HepG2 (cell line): ENCODE results near the gene MTPN. TPM values are rescaled to one million over a fixed set of nuclear protein-coding genes. Genes with fewer than 3 reads are reported as not detected.

Experiments used
- ATAC-seq: fragments of 200-7000 bp; cut with Tn5 transposase; 3 replicates; pipeline ENCODE4 v1.9.1; 2020; ENCODE audit warnings: mild to moderate bottlenecking, moderate library complexity
- BruUV-seq: library from RNA; stranded (reverse); fragments of 400-500 nt; replicated peaks from 2 replicates; lab custom pipeline; 2021; lab: Mats Ljungman, UMichigan
- CTCF ChIA-PET: fragments of 300-600 bp; formaldehyde crosslinking; extraction: SDS; loops from one replicate; lab custom pipeline; 2021; ENCODE audit warnings: low total read pairs, inconsistent platforms, low intra/inter-chr PET ratio; lab: Yijun Ruan, JAX
- POLR2A ChIA-PET: fragments of 350-600 bp; sonication (Branson Sonifier 250); formaldehyde crosslinking; loops from one replicate; lab custom pipeline; 2020; ENCODE audit warnings: antibody characterized with exemption, inconsistent platforms; lab: Yijun Ruan, JAX
- DNase-seq: peaks from one replicate; pipeline ENCODE4 v3.0.0-alpha.2; 2015; ENCODE audit warnings: low spot score
- FAIRE-seq: peaks from 3 replicates; lab custom pipeline; 2011; peaks lifted over from hg19 to GRCh38; lab: Jason Lieb, UNC
- H2AFZ ChIP-seq: one replicate; pipeline ENCODE4 v1.6.1; 2011; ENCODE audit warnings: low read length, inconsistent platforms
- H3K27ac ChIP-seq: fragments of 300-600 bp; 3 replicates; pipeline ENCODE4 v1.8.0; 2011; ENCODE audit warnings: mixed run types, mild to moderate bottlenecking, mixed read lengths, low read length, inconsistent platforms; ENCODE audit not compliant: insufficient read depth; ENCODE audit errors: extremely low read length
- H3K27me3 ChIP-seq, 2 experiments: fragments of 200-600 bp in 1 of 2; 2 replicates in 1 of 2; 3 replicates in 1 of 2; pipeline versions ENCODE4 v1.6.0 to v1.8.0; 2011; ENCODE audit warnings: low read length in 2 of 2, mild to moderate bottlenecking in 2 of 2, moderate library complexity in 2 of 2, inconsistent platforms in 1 of 2; ENCODE audit not compliant: insufficient read depth in 2 of 2, control insufficient read depth in 1 of 2
- H3K36me3 ChIP-seq, 2 experiments: fragments of 200-600 bp in 1 of 2; replicated peaks in 1 of 2; 2 replicates in 1 of 2; 3 replicates in 1 of 2; pipeline versions ENCODE4 v1.5.1 to v1.8.0; 2011; ENCODE audit warnings: low read length in 2 of 2, inconsistent platforms in 1 of 2; ENCODE audit not compliant: insufficient read depth in 2 of 2, control insufficient read depth in 1 of 2
- H3K4me1 ChIP-seq: 2 replicates; pipeline ENCODE4 v1.5.1; 2012; ENCODE audit warnings: low read length, inconsistent platforms; ENCODE audit not compliant: insufficient read depth
- H3K4me2 ChIP-seq: 2 replicates; pipeline ENCODE4 v1.6.0; 2011; ENCODE audit warnings: low read depth, low read length, inconsistent platforms
- H3K4me3 ChIP-seq, 3 experiments: fragments of 200-600 bp in 1 of 3; sonication (generic), shearing (Covaris generic) in 1 of 3; replicated peaks in 1 of 3; 2 replicates each; pipeline ENCODE4 v1.5.1; 2011 to 2016; ENCODE audit warnings: low read length in 3 of 3, inconsistent platforms in 2 of 3, low read depth in 2 of 3, mild to moderate bottlenecking in 2 of 3, control low read depth in 1 of 3, mixed read lengths in 1 of 3; ENCODE audit not compliant: insufficient read depth in 1 of 3
- H3K79me2 ChIP-seq: one replicate; pipeline ENCODE4 v1.6.1; 2011; ENCODE audit warnings: low read length, inconsistent platforms; ENCODE audit not compliant: insufficient read depth
- H3K9ac ChIP-seq: 2 replicates; pipeline ENCODE4 v1.6.0; 2011; ENCODE audit warnings: mild to moderate bottlenecking, low read depth, low read length, inconsistent platforms; ENCODE audit not compliant: insufficient read depth
- H3K9me3 ChIP-seq: 2 replicates; pipeline ENCODE4 v1.5.1; 2012; ENCODE audit warnings: mild to moderate bottlenecking, low read length
- H4K20me1 ChIP-seq: 2 replicates; pipeline ENCODE4 v1.6.0; 2011; ENCODE audit warnings: inconsistent platforms, mild to moderate bottlenecking, low read length, moderate library complexity; ENCODE audit not compliant: insufficient read depth
- CBX5 ChIP-seq: sonication (generic); formaldehyde crosslinking; IDR thresholded peaks from 2 replicates; pipeline ENCODE4 v1.4.0; 2020; ENCODE audit warnings: missing genetic modification reagents, borderline replicate concordance
- CC2D1A ChIP-seq: sonication (generic); formaldehyde crosslinking; IDR thresholded peaks from 2 replicates; pipeline ENCODE4 v1.8.1; 2023; ENCODE audit warnings: mild to moderate bottlenecking, missing genetic modification reagents
- HOXA7 ChIP-seq: sonication (generic); formaldehyde crosslinking; IDR thresholded peaks from 2 replicates; pipeline ENCODE4 v1.8.1; 2022; ENCODE audit warnings: mild to moderate bottlenecking, missing genetic modification reagents, moderate library complexity
- JUNB ChIP-seq: sonication (generic); formaldehyde crosslinking; IDR thresholded peaks from 2 replicates; pipeline ENCODE4 v1.8.0; 2022; ENCODE audit warnings: missing genetic modification reagents, mild to moderate bottlenecking, borderline replicate concordance
- KDM2A ChIP-seq: sonication (generic); formaldehyde crosslinking; IDR thresholded peaks from 2 replicates; pipeline ENCODE4 v1.4.0; 2020; ENCODE audit warnings: low read depth, missing genetic modification reagents, borderline replicate concordance
- NFE2L2 ChIP-seq: fragments of 150-350 bp; IDR thresholded peaks from 2 replicates; pipeline ENCODE4 v1.6.1; 2014; ENCODE audit warnings: low read length
- NFYB ChIP-seq: sonication (generic); formaldehyde crosslinking; IDR thresholded peaks from 2 replicates; pipeline ENCODE4 v1.4.0; 2020; ENCODE audit warnings: missing genetic modification reagents
- PITX1 ChIP-seq: sonication (generic); formaldehyde crosslinking; IDR thresholded peaks from 2 replicates; pipeline ENCODE4 v1.5.1; 2020; ENCODE audit warnings: mild to moderate bottlenecking, missing genetic modification reagents
- SNAPC2 ChIP-seq: sonication (generic); formaldehyde crosslinking; IDR thresholded peaks from 2 replicates; pipeline ENCODE4 v1.8.1; 2022; ENCODE audit warnings: mild to moderate bottlenecking, missing genetic modification reagents
- ZFP37 ChIP-seq: sonication (generic); formaldehyde crosslinking; IDR thresholded peaks from 2 replicates; pipeline ENCODE4 v1.4.0; 2020; ENCODE audit warnings: missing genetic modification reagents, borderline replicate concordance
- ZNF382 ChIP-seq: sonication (generic); formaldehyde crosslinking; IDR thresholded peaks from 2 replicates; pipeline ENCODE4 v1.5.0; 2020; ENCODE audit warnings: missing genetic modification reagents, mild to moderate bottlenecking, borderline replicate concordance
- ZNF572 ChIP-seq: sonication (generic); formaldehyde crosslinking; IDR thresholded peaks from 2 replicates; pipeline ENCODE4 v1.5.1; 2020; ENCODE audit warnings: mild to moderate bottlenecking, missing genetic modification reagents
- ZNF775 ChIP-seq: sonication (generic); formaldehyde crosslinking; IDR thresholded peaks from 2 replicates; pipeline ENCODE4 v1.4.0; 2020; ENCODE audit warnings: missing genetic modification reagents, mild to moderate bottlenecking, moderate library complexity, borderline replicate concordance
- ZZZ3 ChIP-seq: sonication (generic); formaldehyde crosslinking; IDR thresholded peaks from 2 replicates; pipeline ENCODE4 v1.4.0; 2020; ENCODE audit warnings: missing genetic modification reagents, mild to moderate bottlenecking, borderline replicate concordance
- WGBS: methylation state at CpG from one replicate; pipeline ENCODE4 v1.1.6; 2017; ENCODE audit warnings: low lambda C conversion rate; 5-methylcytosine and 5-hydroxymethylcytosine counted together
- in situ Hi-C: cut with HindIII; loops from 2 replicates; pipeline ENCODE4 v1.10.0; 2017; ENCODE audit warnings: low pct_unique_long_range_greater_than_20kb; ENCODE audit not compliant: extremely low pct_ligation_motif_present
- intact Hi-C: fragments of 100-400 bp; cut with micrococcal nuclease; formaldehyde crosslinking; loops from one replicate; pipeline ENCODE4 v1.10.0; 2022; ENCODE audit not compliant: unreplicated experiment
- polyA plus RNA-seq, 8 experiments: library from polyadenylated mRNA; depleted of rRNA in 3 of 8; stranded (reverse) in 7 of 8; unstranded in 1 of 8; fragments of >200 nt; fragmentation: Illumina TruSeq in 4 of 8; extraction: Trizol in 4 of 8; gene quantifications; 2 replicates each; pipeline versions ENCODE4 v1.2.1 to v1.2.3, GENCODE V29; 2011 to 2016; ENCODE audit warnings: low read depth in 4 of 8, missing spikeins in 1 of 8, mixed read lengths in 1 of 8; ENCODE audit not compliant: insufficient read depth in 1 of 8
- total RNA-seq, 5 experiments: library from RNA; depleted of rRNA; stranded (reverse); fragments of >200 nt; fragmentation: Illumina TruSeq; extraction: Trizol; gene quantifications; 2 replicates each; pipeline ENCODE4 v1.2.3, GENCODE V29; 2016; ENCODE audit warnings: low read depth in 1 of 5
- TF ChIP-seq, protein P1 (sequence below): sonication (generic); formaldehyde crosslinking; IDR thresholded peaks from 2 replicates; pipeline ENCODE4 v1.5.0; 2020; ENCODE audit warnings: missing genetic modification reagents

MTPN gene
- total and polyA plus RNA-seq, 2 of the 13 experiments (the other 11 are each of a cell fraction or from before 2014, with no cell fraction given), result 31.1 to 71.7 TPM

DNA sequence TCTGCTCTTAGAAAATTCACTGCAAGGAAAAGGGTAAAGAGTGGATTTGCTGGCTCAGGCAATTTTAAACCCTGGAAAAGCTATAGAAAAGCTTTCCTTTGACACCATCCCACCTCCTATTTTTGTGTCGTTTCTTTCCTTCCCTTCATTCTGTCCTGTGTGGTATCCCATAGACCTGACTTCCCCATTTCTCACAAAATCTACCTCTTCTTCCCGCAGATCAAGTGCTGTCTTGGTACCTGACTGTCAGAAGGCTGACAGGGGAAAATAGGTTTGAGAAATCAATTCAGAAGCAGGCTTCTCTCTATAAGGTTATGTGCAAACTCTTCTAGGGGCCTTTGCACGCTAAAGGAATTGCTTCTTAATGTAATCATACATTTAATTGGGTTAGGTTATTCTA, 98.9 kb downstream of the MTPN start:
- Histone ChIP-seq H3K27ac (no peak overlapping the region), H3K36me3 (no peaks in the 10 kb centered on the region), H4K20me1 (no peaks in the 10 kb centered on the region), H3K27me3 (no peaks in the 10 kb centered on the region), H2AFZ (no peak overlapping the region), H3K9me3 (no peaks in the 10 kb centered on the region), H3K4me1 (no peaks in the 10 kb centered on the region), H3K9ac (no peak overlapping the region), H3K4me2 (no peak overlapping the region), H3K79me2 (no peaks in the 10 kb centered on the region), H3K4me3 (no peak overlapping the region)
- TF ChIP-seq, protein P1, sequence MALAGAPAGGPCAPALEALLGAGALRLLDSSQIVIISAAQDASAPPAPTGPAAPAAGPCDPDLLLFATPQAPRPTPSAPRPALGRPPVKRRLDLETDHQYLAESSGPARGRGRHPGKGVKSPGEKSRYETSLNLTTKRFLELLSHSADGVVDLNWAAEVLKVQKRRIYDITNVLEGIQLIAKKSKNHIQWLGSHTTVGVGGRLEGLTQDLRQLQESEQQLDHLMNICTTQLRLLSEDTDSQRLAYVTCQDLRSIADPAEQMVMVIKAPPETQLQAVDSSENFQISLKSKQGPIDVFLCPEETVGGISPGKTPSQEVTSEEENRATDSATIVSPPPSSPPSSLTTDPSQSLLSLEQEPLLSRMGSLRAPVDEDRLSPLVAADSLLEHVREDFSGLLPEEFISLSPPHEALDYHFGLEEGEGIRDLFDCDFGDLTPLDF (CRISPR knock-in tag), result no peak
- TF ChIP-seq HOXA7, result no peak
- TF ChIP-seq ZNF775 (CRISPR knock-in tag), result no peak
- no peak for TF ChIP-seq JUNB
- TF ChIP-seq ZNF382 (CRISPR knock-in tag), result no peak
- TF ChIP-seq ZFP37 (CRISPR knock-in tag), result no peak
- TF ChIP-seq PITX1, result no peak
- TF ChIP-seq ZZZ3 (CRISPR knock-in tag), result no peak
- TF ChIP-seq CC2D1A (CRISPR knock-in tag), result no peak
- no peak for TF ChIP-seq NFE2L2
- no peak for TF ChIP-seq NFYB (CRISPR knock-in tag)
- TF ChIP-seq KDM2A (CRISPR knock-in tag), result no peak
- no peak for TF ChIP-seq ZNF572 (CRISPR knock-in tag)
- TF ChIP-seq SNAPC2 (CRISPR knock-in tag), result no peak
- TF ChIP-seq CBX5 (CRISPR knock-in tag), result no peak
- CTCF ChIA-PET, result no interaction called here
- FAIRE-seq (no peak), ATAC-seq (no peak), DNase-seq (no peak)
- intact Hi-C loops, result no loop called here
- BruUV-seq, result no TSS peak
- in situ Hi-C loops, result no loop called here
- POLR2A ChIA-PET, result no interaction called here
- whole genome bisulfite sequencing, result 0% methylated on average over 3 of the region's 3 CpGs
